HG03342 (cell line): ENCODE data around the gene FAM234A.
A peak's percentile ranks its signal among the peaks of the same experiment; 100 is the strongest.
"Not testable (repeated sequence)": the region's sequence is repeated elsewhere in the genome, so short reads cannot be mapped to it uniquely, and the experiment has no call there.

ENCODE experiments used
- ATAC-seq: cut with Tn5 transposase; IDR thresholded peaks from one replicate; pipeline ENCODE4 v1.9.1; 2021; ENCODE audit warnings: mild to moderate bottlenecking, moderate library complexity; ENCODE audit not compliant: unreplicated experiment

The FAM234A gene

DNA sequence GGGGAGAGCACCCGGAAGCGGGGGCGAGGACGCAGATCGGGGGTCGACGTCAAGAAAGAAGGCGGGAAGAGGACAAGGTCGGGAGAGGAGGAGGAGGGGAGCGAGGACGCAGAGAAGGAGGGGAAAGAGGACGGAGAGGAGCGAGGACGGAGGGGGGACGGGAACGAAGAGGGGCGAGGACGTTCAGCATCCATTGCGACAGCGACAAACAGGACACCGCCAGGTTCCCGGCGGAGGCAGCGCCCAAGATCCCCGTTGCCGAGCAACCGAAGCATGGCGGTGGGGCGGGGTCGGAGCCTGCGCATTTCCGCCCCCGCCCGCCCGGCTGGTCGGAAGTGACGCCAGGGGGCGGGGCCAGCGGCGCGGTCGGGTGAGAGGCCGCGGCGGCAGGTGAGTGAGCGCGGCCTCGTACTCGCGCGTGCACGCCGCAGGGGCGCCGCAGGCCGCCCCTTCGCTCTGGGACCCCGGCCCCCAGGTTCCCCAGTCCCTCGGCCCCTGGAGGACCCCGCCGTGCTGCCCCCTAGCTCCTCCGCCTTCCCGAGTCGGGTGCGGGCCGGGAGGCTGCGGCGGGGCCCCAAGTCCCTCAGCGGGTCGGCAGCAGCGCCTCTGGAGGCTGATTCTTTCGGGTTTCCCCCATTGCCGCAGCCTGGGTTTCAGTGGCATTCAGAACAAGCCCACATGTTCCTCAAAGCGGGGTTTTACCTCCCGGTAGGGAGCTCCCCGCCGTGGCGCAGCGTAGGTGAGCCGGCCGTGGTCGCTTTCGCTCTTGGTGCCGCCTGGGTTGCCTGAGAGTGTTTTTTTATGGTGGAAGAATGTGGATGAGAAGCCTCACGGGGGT is at the start of gene FAM234A:
Gene FAM234A (plus strand): TSS at position 354 of the 838 bp plus-strand sequence. CDS start 19,593 bp downstream, outside the sequence.
- ATAC-seq: peak; percentile 77

DNA sequence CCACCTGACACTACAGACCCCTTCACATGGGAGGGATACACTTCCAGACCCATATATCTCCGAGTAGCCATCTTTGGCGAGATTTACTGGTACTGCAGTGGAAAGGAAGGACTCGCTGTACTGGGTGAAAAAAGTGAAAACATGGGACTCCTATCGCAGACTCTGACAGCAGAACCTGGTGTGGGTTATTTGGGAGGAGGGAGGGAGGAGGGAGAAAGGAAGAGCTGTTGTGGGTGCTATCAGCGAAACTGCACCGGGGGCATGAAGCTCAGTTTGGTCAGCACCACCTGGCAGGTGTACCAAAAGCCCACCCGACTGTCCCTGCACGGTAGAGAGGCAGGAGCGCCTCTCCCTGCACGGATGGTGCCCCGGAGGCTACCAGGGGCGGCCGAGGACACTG is 49.4 kb upstream of the FAM234A start:
- no peak for ATAC-seq

DNA sequence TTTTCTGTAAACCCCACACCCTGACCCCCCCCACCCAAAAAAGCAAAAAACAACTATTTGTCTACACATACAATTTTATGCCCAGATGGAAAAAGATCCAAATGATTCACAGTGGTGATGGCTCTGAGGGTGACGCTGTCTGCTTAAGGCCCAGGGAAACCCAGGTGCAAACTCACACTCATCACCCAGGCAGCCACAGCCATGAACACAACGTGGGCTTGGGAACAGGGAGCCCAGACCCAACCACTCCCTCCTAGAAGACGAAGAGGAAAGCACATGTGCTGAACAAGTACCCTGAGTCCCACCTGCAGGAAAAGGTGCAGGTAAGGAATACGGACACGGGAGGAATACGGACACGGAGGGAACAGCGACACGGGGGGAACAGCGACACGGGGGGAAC is 48.9 kb upstream of the FAM234A start:
- no peak for ATAC-seq

DNA sequence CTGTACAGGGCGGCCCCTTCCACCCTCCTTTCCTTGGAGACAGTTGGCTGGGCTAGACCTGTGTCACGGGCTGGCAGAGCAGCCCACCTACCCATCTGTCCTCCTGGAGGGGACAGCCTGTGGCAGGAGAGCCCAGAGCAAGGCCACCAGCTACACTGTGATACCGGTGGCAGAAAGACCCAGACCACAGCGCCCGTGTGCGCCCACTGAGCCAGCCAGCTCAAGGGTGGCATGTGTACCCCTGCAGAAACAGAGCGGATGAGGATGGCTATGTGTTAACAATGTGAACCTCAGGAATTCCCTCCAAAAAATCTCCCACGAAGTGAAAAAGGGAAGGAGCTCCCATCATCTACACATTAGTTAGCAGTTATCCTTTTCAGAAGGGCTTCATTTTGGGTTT is 47.3 kb upstream of the FAM234A start:
- no peak for ATAC-seq

DNA sequence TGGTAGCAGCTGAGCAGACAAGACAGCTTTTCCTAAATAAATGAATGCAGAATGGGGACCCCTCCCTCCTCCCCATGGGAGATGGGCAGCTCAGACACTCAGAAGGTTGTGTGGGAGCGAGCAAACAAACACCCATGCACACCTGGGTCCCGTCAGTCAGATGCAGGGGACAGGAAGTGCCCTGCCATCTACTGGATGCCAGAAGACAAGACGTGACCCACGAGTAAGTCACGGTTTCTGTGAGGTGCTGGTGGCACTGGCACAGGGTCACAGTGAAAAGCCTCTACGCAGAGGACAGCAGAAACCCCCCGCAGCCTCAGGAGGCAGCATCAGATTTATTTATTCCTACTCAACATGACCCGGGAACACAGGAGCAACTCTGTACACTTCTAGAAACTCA is 45.9 kb upstream of the FAM234A start:
- no peak for ATAC-seq

DNA sequence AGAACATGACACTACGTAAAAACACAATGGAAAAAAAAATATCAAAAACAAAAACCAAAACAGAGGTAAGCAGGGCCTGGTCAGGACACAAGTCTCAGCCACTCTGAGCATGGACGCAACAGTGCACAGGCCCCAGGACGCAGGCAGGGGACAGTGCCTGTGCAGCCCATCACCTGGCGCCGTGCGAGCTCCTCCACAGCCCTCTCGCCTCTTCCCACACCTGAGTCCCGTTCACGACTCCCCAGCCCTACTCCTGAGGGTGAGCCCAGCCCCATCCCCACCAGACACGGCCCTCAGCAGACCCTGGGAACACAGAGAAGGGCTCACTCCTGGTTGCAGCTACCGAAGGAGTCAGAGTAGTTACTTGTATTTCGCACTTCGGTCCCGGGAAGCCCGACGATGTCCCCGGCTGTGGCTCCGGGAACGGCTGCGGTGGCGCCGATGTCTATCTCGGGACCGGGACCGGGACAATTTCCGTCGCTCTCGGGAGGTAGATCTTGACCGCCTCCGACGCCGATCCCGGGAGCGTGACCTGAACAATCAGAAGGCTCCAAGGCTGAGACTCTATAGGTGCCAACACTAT is 44.9 kb upstream of the FAM234A start:
- ATAC-seq: no peak

- ATAC-seq: no peak
Observed at GRCh38 chr16:191831-192230, 42.8 kb upstream of the FAM234A start.

DNA sequence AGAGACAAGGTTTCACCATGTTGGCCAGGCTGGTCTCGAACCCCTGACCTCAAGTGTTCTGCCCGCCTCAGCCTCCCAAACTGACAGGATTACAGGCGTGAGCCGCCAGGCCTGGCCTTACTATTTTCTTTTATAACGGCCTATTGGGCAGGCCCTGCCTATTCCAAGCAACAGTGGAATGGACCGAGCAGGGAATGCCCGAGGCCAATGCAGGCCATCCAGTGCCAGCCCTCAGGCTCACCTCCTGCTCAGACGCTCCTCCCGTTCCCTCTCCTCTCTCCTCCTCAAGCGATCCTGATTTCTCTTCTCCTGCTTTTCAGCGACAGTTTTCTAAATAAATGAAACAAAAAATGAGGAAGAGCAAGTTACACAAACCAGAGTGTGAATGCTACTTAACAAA is 41.9 kb upstream of the FAM234A start:
- ATAC-seq: no peak

- ATAC-seq: no peak
Observed at GRCh38 chr16:193441-193840, 41.2 kb upstream of the FAM234A start.

- ATAC-seq: no peak
Observed at GRCh38 chr16:194516-194915, 40.1 kb upstream of the FAM234A start.

DNA sequence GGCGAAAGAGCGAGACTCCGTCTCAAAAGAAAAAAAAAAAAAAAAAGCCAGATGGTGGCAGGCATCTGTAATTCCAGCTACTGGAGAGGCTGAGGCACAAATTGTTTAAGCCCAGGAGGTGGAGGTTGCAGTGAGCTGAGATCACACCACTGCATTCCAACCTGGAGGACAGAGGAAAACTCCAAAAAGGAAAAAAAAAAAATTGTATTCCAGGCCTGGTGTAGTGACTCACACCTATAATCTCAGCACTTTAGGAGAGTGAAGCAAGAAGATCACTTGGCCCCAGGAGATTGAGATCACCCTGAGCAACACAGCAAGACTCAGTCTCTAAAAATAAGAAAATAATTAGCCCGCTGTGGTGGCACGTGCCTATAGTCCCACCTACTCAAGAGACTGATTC is 34.2 kb upstream of the FAM234A start:
- no peak for ATAC-seq

GRCh38 chr16:203246-203645 is 31.4 kb upstream of the FAM234A start:
- no peak for ATAC-seq

DNA sequence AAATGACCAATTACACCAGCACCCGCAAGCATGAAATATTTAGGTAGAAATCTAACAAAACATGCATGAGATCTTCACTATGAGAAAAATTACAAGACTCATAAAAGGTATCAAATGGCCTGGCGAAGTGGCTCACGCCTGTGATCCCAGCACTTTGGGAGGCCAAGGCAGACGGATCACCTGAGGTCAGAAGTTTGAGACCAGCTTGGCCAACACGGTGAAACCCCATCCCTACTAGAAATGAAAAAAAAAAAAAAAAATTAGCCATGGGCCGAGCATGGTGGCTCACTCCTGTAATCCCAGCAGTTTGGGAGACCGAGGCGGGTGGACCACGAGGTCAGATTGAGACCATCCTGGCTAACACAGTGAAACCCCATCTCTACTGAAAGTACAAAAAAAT is 30.6 kb upstream of the FAM234A start:
- not testable (repeated sequence) for ATAC-seq

DNA sequence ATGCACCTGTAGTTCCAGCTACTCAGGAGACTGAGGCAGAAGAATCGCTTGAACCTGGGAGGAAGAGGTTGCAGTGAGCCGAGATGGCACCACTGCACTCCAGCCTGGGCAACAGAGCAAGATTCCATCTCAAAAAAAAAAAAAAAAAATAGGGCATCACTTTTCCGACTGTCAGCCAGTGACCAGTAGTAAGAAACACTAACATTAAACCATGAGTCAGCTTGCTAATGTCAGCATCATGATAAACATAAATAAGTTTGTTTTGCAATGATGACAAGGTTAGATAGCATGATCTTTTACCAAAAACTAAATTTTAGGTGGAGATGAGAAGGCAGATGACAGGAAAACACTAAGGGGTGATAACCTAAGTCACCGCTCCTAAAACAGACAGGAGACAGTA is 25.3 kb upstream of the FAM234A start:
- ATAC-seq: not testable (repeated sequence)

DNA sequence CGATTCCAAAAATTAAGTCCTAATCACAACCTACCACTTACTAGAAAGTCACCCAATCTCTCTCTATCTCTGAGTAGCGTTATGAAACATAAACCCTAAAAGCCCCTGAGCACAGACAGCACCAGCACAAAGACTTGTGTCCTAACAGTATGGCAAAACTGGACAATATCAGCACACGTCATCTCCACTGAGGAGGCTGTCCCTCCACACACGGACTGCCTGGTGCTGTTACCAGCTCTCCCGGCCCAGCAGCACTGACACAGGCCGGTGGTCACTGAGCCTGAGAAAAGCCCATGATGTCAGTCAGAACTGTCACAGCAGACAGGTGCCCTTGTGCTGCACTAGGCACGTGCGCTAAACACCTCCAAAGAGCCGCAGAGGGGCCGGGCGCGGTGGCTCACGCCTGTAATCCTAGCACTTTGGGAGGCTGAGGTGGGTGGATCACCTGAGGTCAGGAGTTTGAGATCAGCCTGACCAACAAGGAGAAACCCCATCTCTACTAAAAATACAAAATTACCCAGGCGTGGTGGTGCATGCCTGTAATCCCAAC is 22.9 kb upstream of the FAM234A start:
- not testable (repeated sequence) for ATAC-seq

GRCh38 chr16:212999-213398 is 21.6 kb upstream of the FAM234A start:
- no peak for ATAC-seq

DNA sequence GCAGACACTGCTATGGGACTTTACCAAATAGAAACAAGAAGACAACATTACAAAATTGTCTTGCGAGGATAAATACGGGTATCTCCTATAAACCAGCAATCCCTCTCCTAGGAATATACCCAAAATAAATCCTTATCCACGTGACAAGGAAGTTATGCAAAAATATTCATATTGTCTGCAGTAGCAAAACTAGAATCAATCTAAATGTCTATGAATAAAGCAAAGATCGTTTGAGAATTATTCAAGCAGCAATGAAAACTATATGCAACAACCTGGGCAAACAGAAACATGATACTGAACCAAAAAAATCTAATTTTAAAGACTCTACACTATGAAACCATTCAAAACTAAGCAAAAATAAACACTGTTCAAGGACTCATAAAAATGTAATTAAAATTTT is 14.6 kb upstream of the FAM234A start:
- no peak for ATAC-seq

DNA sequence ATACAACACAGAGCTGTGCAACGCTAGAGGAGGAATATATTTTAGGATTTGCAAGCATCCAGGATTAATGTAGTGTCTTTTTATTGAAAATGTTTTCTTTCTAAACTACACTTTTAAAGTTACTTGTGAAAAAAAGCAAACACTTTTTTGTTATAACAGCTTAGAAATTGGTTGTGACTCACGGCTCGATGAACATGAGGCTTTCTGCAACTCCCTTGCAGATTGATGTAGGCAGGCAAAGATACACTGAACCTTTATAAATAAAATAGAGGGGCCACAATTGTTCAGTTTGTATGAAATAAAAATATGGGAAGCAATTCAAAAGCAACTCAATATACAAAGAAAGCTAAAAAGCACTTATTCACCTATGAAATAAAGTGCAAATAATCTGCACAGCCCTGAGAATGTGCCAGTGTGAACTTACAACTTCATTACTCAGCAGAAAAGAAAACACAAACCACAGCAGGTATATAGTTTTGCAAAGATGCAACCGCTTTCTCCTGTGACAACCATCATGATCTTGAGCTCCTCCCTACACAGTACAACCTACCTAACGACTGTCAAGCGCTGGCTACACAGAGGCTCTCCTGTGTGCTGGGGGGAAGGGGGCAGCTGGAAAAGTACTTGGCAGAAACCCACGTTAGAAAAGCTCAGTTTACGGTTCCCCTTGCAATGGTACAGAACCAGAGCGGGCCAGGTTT is 6.3 kb upstream of the FAM234A start:
- no peak for ATAC-seq

GRCh38 chr16:228852-229730 is 5.5 kb upstream of the FAM234A start, which contains the start of gene LUC7L:
TSS of gene LUC7L (minus strand) at chr16:229449. CDS start at chr16:229339, 110 bp downstream.
- ATAC-seq: peak; percentile 79

GRCh38 chr16:229731-230281 is 4.8 kb upstream of the FAM234A start:
- ATAC-seq: no peak
